ENCODE results near the gene TAS2R1.

The TAS2R1 gene

DNA sequence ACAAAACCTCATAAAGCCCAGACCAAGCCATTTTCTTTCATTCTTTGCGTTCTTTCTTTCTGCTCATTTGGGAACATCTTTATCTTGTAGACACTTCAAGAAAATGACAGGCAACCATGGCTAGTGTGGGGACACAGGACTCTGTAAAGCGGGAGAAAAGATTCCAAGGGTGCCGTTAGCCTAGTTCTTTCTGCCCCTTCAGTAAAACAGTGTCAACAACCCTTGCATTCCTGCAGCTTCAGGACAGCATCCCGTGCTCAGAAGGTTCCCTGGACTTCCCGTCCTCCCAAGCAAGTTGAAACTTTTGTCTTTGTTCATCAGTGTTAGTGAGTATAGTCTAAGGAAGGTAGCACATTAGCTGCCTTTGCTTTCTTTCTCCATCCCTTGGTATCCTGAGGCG, 41.9 kb downstream of the TAS2R1 start:
- no peak for DNase-seq (ENCODE audit: low read depth in 2 of 2)

DNA sequence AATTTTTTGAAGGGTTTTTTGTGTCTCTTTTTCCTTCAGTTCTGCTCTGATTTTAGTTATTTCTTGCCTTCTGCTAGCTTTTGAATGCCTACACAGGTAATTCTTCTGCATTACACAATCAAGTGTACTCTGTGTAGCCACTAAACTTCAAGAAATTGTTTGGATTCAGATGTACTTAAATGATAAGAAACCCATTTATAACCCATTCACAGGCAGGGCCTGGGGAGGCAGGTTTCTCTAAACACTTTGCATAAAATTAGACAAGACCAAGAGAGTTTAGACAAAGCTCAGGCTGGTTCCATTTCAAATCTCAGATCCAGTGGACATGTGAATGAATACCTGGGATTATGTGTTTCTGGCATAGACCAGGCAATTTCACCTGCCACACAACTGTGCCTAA, 43.0 kb downstream of the TAS2R1 start:
- DNase-seq (ENCODE audit: low read depth in 2 of 2) = no peak

DNA sequence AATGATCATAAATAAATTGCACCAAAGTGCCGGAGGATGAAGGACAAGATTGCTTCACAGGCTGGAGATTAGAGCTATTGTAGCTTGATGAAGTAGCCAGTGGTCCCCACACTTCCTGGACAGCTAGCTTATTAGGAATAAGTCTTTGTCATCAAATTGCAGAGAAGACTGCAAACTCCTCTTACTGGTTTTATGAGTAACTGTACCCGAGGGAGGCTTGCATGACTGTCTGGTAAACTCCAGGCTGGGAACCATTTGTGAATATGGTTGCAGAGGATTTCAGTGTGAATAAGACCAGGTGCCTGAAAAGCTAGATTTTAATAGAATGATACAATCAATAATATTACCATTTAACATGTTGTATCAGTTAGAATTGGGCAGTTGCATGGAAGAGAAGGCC, 47.7 kb downstream of the TAS2R1 start:
- DNase-seq (ENCODE audit: low read depth in 2 of 2) = no peak

All from stimulated activated CD8-positive, alpha-beta memory T cell treated with anti-CD3 and anti-CD28 coated beads, Interleukin-7, amount 100 ng/mL, for 1 hour (primary cell).